ENCODE data around the gene SUN3. TPM values are rescaled to one million over a fixed set of nuclear protein-coding genes. Genes with fewer than 3 reads are reported as not detected.

SUN3 gene
- total RNA-seq, 1 experiment from 2014 or later = not detected

DNA sequence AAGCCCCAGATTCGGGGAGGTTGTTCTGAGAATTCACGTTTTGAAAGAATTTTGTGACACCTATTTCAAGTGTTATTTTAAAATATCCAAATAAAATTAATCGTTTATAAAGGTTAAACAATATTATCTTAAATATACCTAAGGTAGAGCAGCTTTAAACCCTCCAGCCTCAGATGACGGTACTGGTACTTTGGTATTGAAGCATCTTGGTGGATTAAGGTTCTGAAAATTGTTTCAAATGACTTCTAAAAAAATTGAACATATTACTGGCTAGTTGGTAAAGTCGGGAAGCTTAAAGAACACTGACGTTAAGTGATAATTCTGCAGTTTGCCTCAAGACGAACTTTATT lies 49.1 kb downstream of the SUN3 start:
- no peaks in the 10 kb centered on the region for H3K27me3 ChIP-seq (ENCODE audit: insufficient read depth, low read length)
- H3K36me3 Mint-ChIP-seq (ENCODE audit: insufficient read depth in 1 of 3, low read depth in 3 of 3) = peaks cover 27 to 39% (median 37%) of the 10 kb centered on the region in 3 experiments; a peak in 6 of 7 replicates
- peak overlapping the region in 1 of 3 experiments; percentile 19; a peak in 1 of 7 replicates for H3K27ac Mint-ChIP-seq
- no peak overlapping the region for H2BK120ac ChIP-seq (ENCODE audit: low read depth, low read length, poor library complexity, severe bottlenecking)
- no peak overlapping the region for H2BK15ac ChIP-seq (ENCODE audit: low read depth, low read length)
- H3K79me1 ChIP-seq (ENCODE audit: insufficient read depth, low read depth, low read length, poor library complexity, severe bottlenecking) = no peaks in the 10 kb centered on the region
- H3K9ac ChIP-seq (ENCODE audit: extremely low read depth, insufficient read length, low read length) = no peak overlapping the region
- peaks cover 5% of the 10 kb centered on the region for H3K23me2 ChIP-seq (ENCODE audit: insufficient read length, low read depth, low read length, poor library complexity, severe bottlenecking)
- H3K18ac ChIP-seq (ENCODE audit: insufficient read length, low read depth, low read length) = no peak overlapping the region
- no peak for DNase-seq
- H3K14ac ChIP-seq (ENCODE audit: insufficient read depth, low read length) = no peak overlapping the region
- TF ChIP-seq, protein P1, sequence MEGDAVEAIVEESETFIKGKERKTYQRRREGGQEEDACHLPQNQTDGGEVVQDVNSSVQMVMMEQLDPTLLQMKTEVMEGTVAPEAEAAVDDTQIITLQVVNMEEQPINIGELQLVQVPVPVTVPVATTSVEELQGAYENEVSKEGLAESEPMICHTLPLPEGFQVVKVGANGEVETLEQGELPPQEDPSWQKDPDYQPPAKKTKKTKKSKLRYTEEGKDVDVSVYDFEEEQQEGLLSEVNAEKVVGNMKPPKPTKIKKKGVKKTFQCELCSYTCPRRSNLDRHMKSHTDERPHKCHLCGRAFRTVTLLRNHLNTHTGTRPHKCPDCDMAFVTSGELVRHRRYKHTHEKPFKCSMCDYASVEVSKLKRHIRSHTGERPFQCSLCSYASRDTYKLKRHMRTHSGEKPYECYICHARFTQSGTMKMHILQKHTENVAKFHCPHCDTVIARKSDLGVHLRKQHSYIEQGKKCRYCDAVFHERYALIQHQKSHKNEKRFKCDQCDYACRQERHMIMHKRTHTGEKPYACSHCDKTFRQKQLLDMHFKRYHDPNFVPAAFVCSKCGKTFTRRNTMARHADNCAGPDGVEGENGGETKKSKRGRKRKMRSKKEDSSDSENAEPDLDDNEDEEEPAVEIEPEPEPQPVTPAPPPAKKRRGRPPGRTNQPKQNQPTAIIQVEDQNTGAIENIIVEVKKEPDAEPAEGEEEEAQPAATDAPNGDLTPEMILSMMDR (conservative IDR thresholded peaks at IDR 0.05) = no peak
- H2AFZ ChIP-seq (ENCODE audit: low read length) = peak overlapping the region; percentile 24
- peak overlapping the region; percentile 92 to 94 for H3K4me3 Mint-ChIP-seq
- no peak overlapping the region for H2AK5ac ChIP-seq (ENCODE audit: insufficient read length, low read length)
- no peak overlapping the region for H4K5ac ChIP-seq (ENCODE audit: insufficient read length, low read depth, low read length)
- no peak overlapping the region for H3K27ac ChIP-seq (ENCODE audit: insufficient read length, low read depth, low read length)
- H3T11ph ChIP-seq (ENCODE audit: low read length) = no peak overlapping the region
- H3K23ac ChIP-seq (ENCODE audit: insufficient read length, low read depth, low read length) = no peak overlapping the region
- H3K4ac ChIP-seq (ENCODE audit: low read depth, low read length) = no peak overlapping the region
- H3K27me3 Mint-ChIP-seq (ENCODE audit: low read depth) = no peaks in the 10 kb centered on the region
- H3K4me1 ChIP-seq (ENCODE audit: insufficient read depth, low read length) = peaks cover 3% of the 10 kb centered on the region; the same call in 1 of the 2 replicates
- H4K91ac ChIP-seq (ENCODE audit: insufficient read length, low read depth, low read length) = no peak overlapping the region
- no peak overlapping the region for H3K56ac ChIP-seq (ENCODE audit: insufficient read length, low read depth, low read length)
- H2BK20ac ChIP-seq (ENCODE audit: low read depth, low read length, poor library complexity, severe bottlenecking) = no peak overlapping the region
- no peaks in the 10 kb centered on the region for H3K9me3 ChIP-seq (ENCODE audit: control insufficient read depth, low read depth, low read length)
- H2BK12ac ChIP-seq (ENCODE audit: insufficient read length, low read depth, low read length) = no peak overlapping the region
- no peak overlapping the region for H2BK5ac ChIP-seq (ENCODE audit: insufficient read length, low read length)
- H3K79me2 ChIP-seq (ENCODE audit: insufficient read depth, low read length) = peaks cover 3% of the 10 kb centered on the region; the same call in 1 of the 2 replicates
- H3K4me1 Mint-ChIP-seq = peaks cover 13 to 14% of the 10 kb centered on the region in 2 experiments
- WGBS (ENCODE audit: extremely low coverage, insufficient read length, low lambda C conversion rate) = no CpG with 5 or more reads among the region's 7 CpGs
- H3K4me2 ChIP-seq (ENCODE audit: insufficient read depth, insufficient read length, low read length) = peak overlapping the region; percentile 75
- no peaks in the 10 kb centered on the region for H4K20me1 ChIP-seq (ENCODE audit: control insufficient read depth, insufficient read depth, insufficient read length)
- no peak overlapping the region for H4K8ac ChIP-seq (replicated peaks; ENCODE audit: insufficient read length, low read depth, low read length)
- no peaks in the 10 kb centered on the region; a peak in 1 of 5 replicates for H3K9me3 Mint-ChIP-seq
